Measurements from ENCODE around the gene PRPF19.

DNA sequence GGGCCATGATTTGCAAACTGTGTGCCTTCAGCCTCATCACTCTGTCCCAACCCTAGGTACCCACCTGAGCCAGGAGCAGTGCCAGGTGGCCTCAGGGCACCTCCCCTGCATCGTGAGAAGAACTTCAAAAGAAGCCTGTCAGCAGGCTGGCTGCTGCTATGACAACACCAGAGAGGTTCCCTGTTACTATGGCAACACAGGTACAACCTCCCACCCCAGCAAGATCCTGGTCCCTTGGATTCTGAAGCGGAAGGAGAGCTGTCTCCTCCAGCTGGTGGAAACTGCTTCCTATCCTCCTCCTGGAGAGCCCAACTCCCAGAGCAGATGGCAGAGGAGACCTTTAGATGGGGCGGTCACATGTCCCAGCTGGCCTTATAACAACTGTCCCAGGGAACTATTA is 36.1 kb downstream of the PRPF19 start:
- TF ChIP-seq, protein P1, sequence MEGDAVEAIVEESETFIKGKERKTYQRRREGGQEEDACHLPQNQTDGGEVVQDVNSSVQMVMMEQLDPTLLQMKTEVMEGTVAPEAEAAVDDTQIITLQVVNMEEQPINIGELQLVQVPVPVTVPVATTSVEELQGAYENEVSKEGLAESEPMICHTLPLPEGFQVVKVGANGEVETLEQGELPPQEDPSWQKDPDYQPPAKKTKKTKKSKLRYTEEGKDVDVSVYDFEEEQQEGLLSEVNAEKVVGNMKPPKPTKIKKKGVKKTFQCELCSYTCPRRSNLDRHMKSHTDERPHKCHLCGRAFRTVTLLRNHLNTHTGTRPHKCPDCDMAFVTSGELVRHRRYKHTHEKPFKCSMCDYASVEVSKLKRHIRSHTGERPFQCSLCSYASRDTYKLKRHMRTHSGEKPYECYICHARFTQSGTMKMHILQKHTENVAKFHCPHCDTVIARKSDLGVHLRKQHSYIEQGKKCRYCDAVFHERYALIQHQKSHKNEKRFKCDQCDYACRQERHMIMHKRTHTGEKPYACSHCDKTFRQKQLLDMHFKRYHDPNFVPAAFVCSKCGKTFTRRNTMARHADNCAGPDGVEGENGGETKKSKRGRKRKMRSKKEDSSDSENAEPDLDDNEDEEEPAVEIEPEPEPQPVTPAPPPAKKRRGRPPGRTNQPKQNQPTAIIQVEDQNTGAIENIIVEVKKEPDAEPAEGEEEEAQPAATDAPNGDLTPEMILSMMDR (CRISPR knock-in tag; IDR thresholded peaks at IDR 0.05): no peak
- TF ChIP-seq CBFB (CRISPR knock-in tag; IDR thresholded peaks at IDR 0.05): no peak
- TF ChIP-seq POLR2AphosphoS5 (IDR thresholded peaks at IDR 0.05; ENCODE audit: low read depth, low read length): no peak
- TF ChIP-seq MAFK (conservative IDR thresholded peaks at IDR 0.05 in 1 of 2, IDR thresholded peaks at IDR 0.05 in 1 of 2; ENCODE audit: low read length in 2 of 2): no peak

Data from HepG2 (cell line).